Measurements from ENCODE around the gene LCA5L. TPM values are rescaled to one million over a fixed set of nuclear protein-coding genes. Genes with fewer than 3 reads are reported as not detected.

Gene LCA5L
- total and polyA plus RNA-seq, 2 experiments from 2014 or later, result 0.69 to 1.4 TPM

- Mint-ChIP-seq H3K36me3 (ENCODE audit: low read depth) (no peaks in the 10 kb centered on the region; the same call in 2 of the 3 replicates), H3K27ac (no peak overlapping the region), H3K4me3 (no peak overlapping the region; the same call in 2 of the 3 replicates), H3K27me3 (ENCODE audit: insufficient read depth, low read depth, poor library complexity) (peaks cover 8% of the 10 kb centered on the region), H3K4me1 (peaks cover 15% of the 10 kb centered on the region), H3K9me3 (no peaks in the 10 kb centered on the region)
- no peaks in the 10 kb centered on the region for H3K9me2 ChIP-seq (ENCODE audit: insufficient read depth)
- no peak overlapping the region for H3K4me3 ChIP-seq
- no peaks in the 10 kb centered on the region for H3K27me3 ChIP-seq (ENCODE audit: insufficient read depth)
- H3F3A ChIP-seq (replicated peaks; ENCODE audit: low read depth), result peaks cover 8% of the 10 kb centered on the region; the same call in 1 of the 2 replicates
- H2AFZ ChIP-seq, result no peak overlapping the region
- H3K27ac ChIP-seq (ENCODE audit: low read depth), result no peak overlapping the region
- ATAC-seq, result peak; percentile 44
- no peaks in the 10 kb centered on the region for H3K79me2 ChIP-seq (replicated peaks; ENCODE audit: insufficient read depth)
- peak; percentile 76 for DNase-seq (ENCODE audit: low spot score)
- H4K20me1 ChIP-seq (replicated peaks; ENCODE audit: insufficient read depth), result no peaks in the 10 kb centered on the region
- no peak for TF ChIP-seq CREB1 (CRISPR knock-in tag; IDR thresholded peaks at IDR 0.05; ENCODE audit: low read depth)
- no peak for TF ChIP-seq POLR2AphosphoS5 (IDR thresholded peaks at IDR 0.05; ENCODE audit: low read depth)
- no peak for TF ChIP-seq ZNF331 (CRISPR knock-in tag; IDR thresholded peaks at IDR 0.05; ENCODE audit: low read depth)
- TF ChIP-seq JUNB (IDR thresholded peaks at IDR 0.05; ENCODE audit: unreplicated experiment), result no peak
- no peak for TF ChIP-seq ZNF114 (CRISPR knock-in tag; IDR thresholded peaks at IDR 0.05)
- TF ChIP-seq REST (IDR thresholded peaks at IDR 0.05; ENCODE audit: unreplicated experiment), result no peak
- no peak for TF ChIP-seq NANOG (IDR thresholded peaks at IDR 0.05; ENCODE audit: borderline replicate concordance)
- peak; percentile 87 to 92 for TF ChIP-seq CTCF (conservative IDR thresholded peaks at IDR 0.05; ENCODE audit: low read depth in 2 of 2)
- no peaks in the 10 kb centered on the region for H3K36me3 ChIP-seq (ENCODE audit: insufficient read depth)
- peaks cover 16% of the 10 kb centered on the region for H3K4me1 ChIP-seq (ENCODE audit: insufficient read depth)
- no peak overlapping the region for H3K4me2 ChIP-seq
These were observed 3.8 kb downstream of the LCA5L start for GRCh38 chr21:39441502-39442475.

- no peaks in the 10 kb centered on the region for H3K27me3 Mint-ChIP-seq (ENCODE audit: insufficient read depth, low read depth, poor library complexity)
- Histone ChIP-seq H2AFZ (no peak overlapping the region), H3K4me3 (no peak overlapping the region), H3K79me2 (replicated peaks; ENCODE audit: insufficient read depth) (no peaks in the 10 kb centered on the region), H3K4me1 (ENCODE audit: insufficient read depth) (peaks cover 2% of the 10 kb centered on the region), H3K4me2 (no peak overlapping the region), H3K36me3 (ENCODE audit: insufficient read depth) (no peaks in the 10 kb centered on the region), H3K9me2 (ENCODE audit: insufficient read depth) (no peaks in the 10 kb centered on the region), H4K20me1 (replicated peaks; ENCODE audit: insufficient read depth) (no peaks in the 10 kb centered on the region), H3K27ac (ENCODE audit: low read depth) (no peak overlapping the region), H3K27me3 (ENCODE audit: insufficient read depth) (no peaks in the 10 kb centered on the region), H3F3A (replicated peaks; ENCODE audit: low read depth) (no peaks in the 10 kb centered on the region)
- DNase-seq (ENCODE audit: low spot score) (no peak), ATAC-seq (no peak)
- no peaks in the 10 kb centered on the region for H3K36me3 Mint-ChIP-seq (ENCODE audit: low read depth)
- no peak overlapping the region for H3K27ac Mint-ChIP-seq
- H3K9me3 Mint-ChIP-seq, result no peaks in the 10 kb centered on the region
- peaks cover 6% of the 10 kb centered on the region; the same call in 2 of the 3 replicates for H3K4me1 Mint-ChIP-seq
- H3K4me3 Mint-ChIP-seq, result no peak overlapping the region
- TF ChIP-seq JUNB (IDR thresholded peaks at IDR 0.05; ENCODE audit: unreplicated experiment), result no peak
- TF ChIP-seq POLR2AphosphoS5 (IDR thresholded peaks at IDR 0.05; ENCODE audit: low read depth), result no peak
- TF ChIP-seq ZNF114 (CRISPR knock-in tag; IDR thresholded peaks at IDR 0.05), result no peak
- TF ChIP-seq EZH2phosphoT487 (IDR thresholded peaks at IDR 0.05; ENCODE audit: unreplicated experiment), result no peak
- TF ChIP-seq STAT1 (IDR thresholded peaks at IDR 0.05; ENCODE audit: unreplicated experiment), result no peak
- TF ChIP-seq ZNF331 (CRISPR knock-in tag; IDR thresholded peaks at IDR 0.05; ENCODE audit: low read depth), result no peak
- TF ChIP-seq CREB1 (CRISPR knock-in tag; IDR thresholded peaks at IDR 0.05; ENCODE audit: low read depth), result no peak
- TF ChIP-seq CTCF (conservative IDR thresholded peaks at IDR 0.05; ENCODE audit: low read depth in 2 of 2), result no peak
- no peak for TF ChIP-seq NANOG (IDR thresholded peaks at IDR 0.05; ENCODE audit: borderline replicate concordance)
- TF ChIP-seq REST (IDR thresholded peaks at IDR 0.05; ENCODE audit: unreplicated experiment), result no peak
These were observed 6.3 kb downstream of the LCA5L start for GRCh38 chr21:39439232-39439631.
